NCI-H1694 (cell line): ENCODE results near the gene HBG2.

Source experiments
- DNase-seq: peaks from one replicate; lab custom pipeline; 2025; lab: John Stamatoyannopoulos, UW

Gene HBG2

DNA sequence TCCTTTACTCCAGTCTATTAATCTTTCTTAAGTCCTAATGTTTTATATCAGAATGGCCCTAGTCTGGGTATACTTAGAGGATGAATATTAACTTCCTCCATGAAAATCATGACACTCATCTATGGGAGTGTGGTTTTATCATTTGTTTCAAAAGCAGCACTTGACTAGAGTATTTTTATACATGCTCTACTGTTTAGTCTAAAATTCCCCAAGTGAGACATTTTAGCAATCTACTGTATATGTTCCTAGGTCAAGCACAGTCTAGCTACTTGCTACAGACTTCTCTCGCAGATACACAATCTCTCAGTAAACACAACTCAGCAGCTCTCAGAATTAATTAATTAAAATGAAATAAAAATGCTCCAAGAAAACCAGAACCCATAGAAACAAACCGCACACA lies 24.8 kb downstream of the HBG2 start:
- DNase-seq, result no peak

DNA sequence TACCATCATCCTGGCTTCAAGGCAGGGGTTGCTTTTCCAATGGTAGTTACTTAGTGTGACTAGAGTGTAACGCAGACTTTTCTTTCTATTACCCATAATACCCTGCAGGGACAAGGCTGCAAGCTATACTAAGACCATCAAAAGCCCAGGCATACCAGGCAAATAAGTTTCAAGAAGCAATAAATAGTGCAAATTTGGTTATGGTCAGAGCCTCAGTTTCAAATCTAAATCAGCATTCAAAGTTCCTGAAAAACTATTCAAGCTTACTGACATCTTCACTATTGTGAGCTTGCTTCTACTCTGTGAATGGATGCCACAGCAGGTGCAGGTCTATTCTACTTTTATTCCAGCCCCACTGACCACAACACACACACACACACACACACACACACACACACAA lies 25.2 kb downstream of the HBG2 start:
- DNase-seq, result no peak

DNA sequence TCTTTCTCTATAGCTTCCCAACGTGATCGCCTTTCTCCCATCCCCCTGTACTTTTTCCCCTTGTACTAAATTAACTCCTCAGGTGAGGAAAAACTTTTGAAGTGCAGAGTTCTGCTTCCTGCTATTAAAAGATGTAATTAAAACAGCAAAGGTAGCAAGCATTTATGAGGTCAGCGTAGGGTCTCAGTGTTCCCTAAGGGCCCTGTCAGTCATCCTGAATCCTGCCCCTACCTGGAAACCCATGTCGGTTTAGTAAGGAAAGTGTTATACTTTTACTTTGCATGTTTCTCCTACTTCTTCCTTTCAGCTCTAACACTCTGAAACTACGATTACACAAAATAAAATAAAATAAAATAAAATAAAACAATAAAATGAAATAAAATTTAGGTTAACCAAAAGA lies 26.5 kb downstream of the HBG2 start:
- DNase-seq, result no peak

DNA sequence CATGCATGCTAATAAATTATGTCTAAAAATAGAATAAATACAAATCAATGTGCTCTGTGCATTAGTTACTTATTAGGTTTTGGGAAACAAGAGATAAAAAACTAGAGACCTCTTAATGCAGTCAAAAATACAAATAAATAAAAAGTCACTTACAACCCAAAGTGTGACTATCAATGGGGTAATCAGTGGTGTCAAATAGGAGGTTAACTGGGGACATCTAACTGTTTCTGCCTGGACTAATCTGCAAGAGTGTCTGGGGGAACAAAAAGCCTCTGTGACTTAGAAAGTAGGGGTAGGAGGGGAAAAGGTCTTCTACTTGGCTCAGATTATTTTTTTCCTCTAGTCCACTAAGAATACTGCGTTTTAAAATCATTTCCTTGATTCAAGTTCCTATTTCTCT lies 26.9 kb downstream of the HBG2 start:
- DNase-seq, result no peak

DNA sequence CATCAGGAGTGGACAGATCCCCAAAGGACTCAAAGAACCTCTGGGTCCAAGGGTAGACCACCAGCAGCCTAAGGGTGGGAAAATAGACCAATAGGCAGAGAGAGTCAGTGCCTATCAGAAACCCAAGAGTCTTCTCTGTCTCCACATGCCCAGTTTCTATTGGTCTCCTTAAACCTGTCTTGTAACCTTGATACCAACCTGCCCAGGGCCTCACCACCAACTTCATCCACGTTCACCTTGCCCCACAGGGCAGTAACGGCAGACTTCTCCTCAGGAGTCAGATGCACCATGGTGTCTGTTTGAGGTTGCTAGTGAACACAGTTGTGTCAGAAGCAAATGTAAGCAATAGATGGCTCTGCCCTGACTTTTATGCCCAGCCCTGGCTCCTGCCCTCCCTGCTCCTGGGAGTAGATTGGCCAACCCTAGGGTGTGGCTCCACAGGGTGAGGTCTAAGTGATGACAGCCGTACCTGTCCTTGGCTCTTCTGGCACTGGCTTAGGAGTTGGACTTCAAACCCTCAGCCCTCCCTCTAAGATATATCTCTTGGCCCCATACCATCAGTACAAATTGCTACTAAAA lies 27.8 kb downstream of the HBG2 start, which contains the start of gene HBB:
HBB (minus strand) TSS at position 340 of the 579 bp plus-strand sequence; CDS start at position 290, 50 bp downstream.
- DNase-seq, result no peak

DNA sequence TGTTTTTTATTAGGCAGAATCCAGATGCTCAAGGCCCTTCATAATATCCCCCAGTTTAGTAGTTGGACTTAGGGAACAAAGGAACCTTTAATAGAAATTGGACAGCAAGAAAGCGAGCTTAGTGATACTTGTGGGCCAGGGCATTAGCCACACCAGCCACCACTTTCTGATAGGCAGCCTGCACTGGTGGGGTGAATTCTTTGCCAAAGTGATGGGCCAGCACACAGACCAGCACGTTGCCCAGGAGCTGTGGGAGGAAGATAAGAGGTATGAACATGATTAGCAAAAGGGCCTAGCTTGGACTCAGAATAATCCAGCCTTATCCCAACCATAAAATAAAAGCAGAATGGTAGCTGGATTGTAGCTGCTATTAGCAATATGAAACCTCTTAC lies 29.1 kb downstream of the HBG2 start:
- DNase-seq, result no peak

DNA sequence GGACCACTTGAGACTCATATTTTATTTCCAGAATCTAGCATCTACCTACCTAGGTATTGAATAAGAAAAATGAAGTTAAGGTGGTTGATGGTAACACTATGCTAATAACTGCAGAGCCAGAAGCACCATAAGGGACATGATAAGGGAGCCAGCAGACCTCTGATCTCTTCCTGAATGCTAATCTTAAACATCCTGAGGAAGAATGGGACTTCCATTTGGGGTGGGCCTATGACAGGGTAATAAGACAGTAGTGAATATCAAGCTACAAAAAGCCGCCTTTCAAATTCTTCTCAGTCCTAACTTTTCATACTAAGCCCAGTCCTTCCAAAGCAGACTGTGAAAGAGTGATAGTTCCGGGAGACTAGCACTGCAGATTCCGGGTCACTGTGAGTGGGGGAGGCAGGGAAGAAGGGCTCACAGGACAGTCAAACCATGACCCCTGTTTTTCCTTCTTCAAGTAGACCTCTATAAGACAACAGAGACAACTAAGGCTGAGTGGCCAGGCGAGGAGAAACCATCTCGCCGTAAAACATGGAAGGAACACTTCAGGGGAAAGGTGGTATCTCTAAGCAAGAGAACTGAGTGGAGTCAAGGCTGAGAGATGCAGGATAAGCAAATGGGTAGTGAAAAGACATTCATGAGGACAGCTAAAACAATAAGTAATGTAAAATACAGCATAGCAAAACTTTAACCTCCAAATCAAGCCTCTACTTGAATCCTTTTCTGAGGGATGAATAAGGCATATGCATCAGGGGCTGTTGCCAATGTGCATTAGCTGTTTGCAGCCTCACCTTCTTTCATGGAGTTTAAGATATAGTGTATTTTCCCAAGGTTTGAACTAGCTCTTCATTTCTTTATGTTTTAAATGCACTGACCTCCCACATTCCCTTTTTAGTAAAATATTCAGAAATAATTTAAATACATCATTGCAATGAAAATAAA lies 29.8 kb downstream of the HBG2 start:
- no peak for DNase-seq

DNA sequence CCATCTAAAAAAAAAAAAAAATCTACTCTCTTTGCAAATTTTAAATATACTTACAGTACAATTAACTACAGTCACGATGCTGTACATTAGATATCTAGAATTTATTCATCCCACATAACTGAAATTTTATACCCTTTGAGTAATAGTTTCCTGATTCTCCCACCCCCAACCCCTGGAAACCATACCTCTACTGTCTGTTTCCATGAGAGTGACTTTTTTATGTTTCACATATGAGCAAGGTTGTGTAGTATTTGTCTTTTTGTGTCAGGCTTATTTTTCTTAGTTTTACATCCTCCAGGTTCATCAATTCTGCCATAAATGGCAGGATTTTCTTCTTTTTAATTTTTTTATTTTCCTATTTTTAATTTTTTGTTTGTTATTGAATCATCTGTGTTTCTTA lies 30.9 kb downstream of the HBG2 start:
- DNase-seq, result no peak

DNA sequence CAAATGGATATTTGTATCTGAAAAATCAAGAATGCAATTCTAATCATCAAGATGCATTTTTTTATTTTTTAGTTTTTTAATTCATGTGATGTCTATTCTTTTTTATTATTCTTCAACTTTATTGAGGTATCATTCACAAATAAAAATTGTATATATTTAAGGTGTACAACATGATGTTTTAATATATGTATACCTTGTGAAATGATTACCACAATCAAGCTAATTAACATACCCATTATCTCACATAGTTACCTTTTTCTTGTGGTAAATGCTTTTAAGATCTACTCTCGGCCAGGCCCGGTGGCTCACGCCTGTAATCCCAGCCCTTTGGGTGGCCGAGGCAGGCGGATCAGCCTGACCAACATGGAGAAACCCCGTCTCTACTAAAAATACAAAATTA lies 31.4 kb downstream of the HBG2 start:
- DNase-seq, result no peak

DNA sequence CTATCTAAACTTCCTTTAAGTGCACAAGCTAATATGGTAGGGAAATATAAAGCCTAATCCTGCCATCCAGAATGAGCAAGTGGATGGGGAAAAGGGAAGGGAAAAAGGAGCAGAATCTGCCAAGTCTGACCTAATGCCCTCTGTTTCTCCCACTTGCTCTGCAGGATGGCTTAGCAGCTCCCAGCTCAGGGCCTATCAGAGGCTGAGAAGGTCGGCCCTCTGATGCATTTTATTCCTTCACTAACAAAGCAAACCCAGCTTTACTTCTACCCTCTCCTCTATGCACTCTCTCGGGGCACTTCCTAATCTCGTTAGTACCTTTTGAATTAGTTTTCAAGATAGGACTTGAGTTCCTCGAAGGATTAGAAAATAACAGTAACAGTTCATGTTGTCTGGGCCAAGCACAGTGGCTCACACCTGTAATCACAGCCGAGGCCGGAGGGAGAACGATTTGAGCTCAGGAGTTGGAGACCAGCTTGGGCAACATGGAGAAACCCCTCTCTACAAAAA lies 44.1 kb downstream of the HBG2 start:
- no peak for DNase-seq

DNA sequence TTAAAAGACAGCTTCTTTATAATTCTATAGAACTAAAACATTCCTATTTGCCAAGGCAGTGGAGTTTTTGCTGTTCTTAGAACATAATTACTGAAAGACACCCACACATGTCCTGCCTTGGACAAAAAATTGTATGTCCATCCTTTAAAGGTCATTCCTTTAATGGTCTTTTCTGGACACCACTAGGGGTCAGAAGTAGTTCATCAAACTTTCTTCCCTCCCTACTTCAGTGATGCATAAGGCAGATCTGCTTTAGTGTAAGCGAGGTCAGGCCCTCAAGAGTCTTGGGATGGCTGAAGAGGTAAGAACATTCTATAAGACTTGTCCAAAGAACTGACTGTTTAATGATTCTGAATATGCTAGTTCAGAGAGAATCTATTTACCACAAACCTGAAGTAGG lies 49.8 kb downstream of the HBG2 start:
- no peak for DNase-seq

DNA sequence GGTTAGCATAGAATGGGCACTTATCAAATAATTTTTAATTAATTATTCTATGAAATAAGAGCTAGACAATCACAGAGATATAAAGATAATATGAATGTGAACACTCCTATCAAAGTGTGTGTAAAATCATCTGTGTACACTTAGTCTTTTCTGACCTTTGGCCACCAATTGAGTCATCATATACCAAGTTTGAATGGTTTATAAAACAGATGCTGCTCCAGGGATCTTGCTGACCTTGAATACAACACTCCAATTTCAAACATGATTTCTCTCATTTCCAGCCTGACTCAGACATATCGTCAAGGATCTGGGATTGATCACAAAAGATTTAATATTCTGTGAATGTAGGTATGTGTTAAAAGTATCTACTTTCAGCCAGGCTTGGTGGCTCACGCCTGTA lies 51.2 kb downstream of the HBG2 start:
- no peak for DNase-seq
